H9 (cell line): ENCODE data around the gene TBC1D19. TPM values are rescaled to one million over a fixed set of nuclear protein-coding genes. Genes with fewer than 3 reads are reported as not detected.
A peak's percentile ranks its signal among the peaks of the same experiment; 100 is the strongest.

Experiments
- DNase-seq: peaks from one replicate; pipeline ENCODE4 v3.0.0-alpha.2; 2017
- H2AFZ ChIP-seq: one replicate; pipeline ENCODE4 v1.6.1; 2013; ENCODE audit warnings: mild to moderate bottlenecking, low read length, control low read depth, moderate library complexity
- H2AK5ac ChIP-seq: 2 replicates; pipeline ENCODE4 v1.6.1; 2013; ENCODE audit warnings: low read length, control low read depth, mixed read lengths; ENCODE audit not compliant: insufficient read length
- H2BK120ac ChIP-seq: one replicate; pipeline ENCODE4 v1.6.1; 2013; ENCODE audit warnings: low read depth, mild to moderate bottlenecking, low read length, control low read depth, inconsistent platforms; ENCODE audit not compliant: poor library complexity, severe bottlenecking
- H2BK12ac ChIP-seq: 2 replicates; pipeline ENCODE4 v1.6.1; 2013; ENCODE audit warnings: low read length, control low read depth, mixed read lengths, low read depth; ENCODE audit not compliant: insufficient read length
- H2BK15ac ChIP-seq: 2 replicates; pipeline ENCODE4 v1.6.1; 2013; ENCODE audit warnings: low read depth, low read length, control low read depth
- H2BK20ac ChIP-seq: one replicate; pipeline ENCODE4 v1.6.1; 2013; ENCODE audit warnings: low read depth, mild to moderate bottlenecking, low read length, control low read depth, inconsistent platforms; ENCODE audit not compliant: poor library complexity, severe bottlenecking
- H2BK5ac ChIP-seq: 2 replicates; pipeline ENCODE4 v1.6.1; 2013; ENCODE audit warnings: low read length, control low read depth, mixed read lengths; ENCODE audit not compliant: insufficient read length
- H3K14ac ChIP-seq: 2 replicates; pipeline ENCODE4 v1.6.1; 2013; ENCODE audit warnings: low read length, control low read depth; ENCODE audit not compliant: insufficient read depth
- H3K18ac ChIP-seq: 2 replicates; pipeline ENCODE4 v1.6.1; 2013; ENCODE audit warnings: low read depth, mild to moderate bottlenecking, mixed read lengths, low read length, control low read depth; ENCODE audit not compliant: insufficient read length
- H3K23ac ChIP-seq: 2 replicates; pipeline ENCODE4 v1.6.1; 2013; ENCODE audit warnings: low read length, control low read depth, mixed read lengths, low read depth; ENCODE audit not compliant: insufficient read length
- H3K23me2 ChIP-seq: 2 replicates; pipeline ENCODE4 v1.6.1; 2013; ENCODE audit warnings: low read depth, mild to moderate bottlenecking, mixed read lengths, low read length, control low read depth; ENCODE audit not compliant: insufficient read length, poor library complexity, severe bottlenecking
- H3K27ac ChIP-seq: 2 replicates; pipeline ENCODE4 v1.5.1; 2013; ENCODE audit warnings: low read length, control low read depth, mixed read lengths, low read depth; ENCODE audit not compliant: insufficient read length
- H3K27me3 ChIP-seq: 2 replicates; pipeline ENCODE4 v1.6.1; 2013; ENCODE audit warnings: low read length, control low read depth, inconsistent platforms; ENCODE audit not compliant: insufficient read depth
- H3K4ac ChIP-seq: 2 replicates; pipeline ENCODE4 v1.6.1; 2013; ENCODE audit warnings: low read depth, mild to moderate bottlenecking, control low read depth, inconsistent platforms, low read length, moderate library complexity
- H3K4me1 ChIP-seq: 2 replicates; pipeline ENCODE4 v1.6.1; 2013; ENCODE audit warnings: low read length, control low read depth, inconsistent platforms; ENCODE audit not compliant: insufficient read depth
- H3K4me2 ChIP-seq: 2 replicates; pipeline ENCODE4 v1.6.1; 2013; ENCODE audit warnings: low read length, control low read depth, mixed read lengths; ENCODE audit not compliant: insufficient read length, insufficient read depth
- H3K56ac ChIP-seq: 2 replicates; pipeline ENCODE4 v1.6.1; 2013; ENCODE audit warnings: low read depth, mild to moderate bottlenecking, mixed read lengths, low read length, control low read depth; ENCODE audit not compliant: insufficient read length
- H3K79me1 ChIP-seq: 2 replicates; pipeline ENCODE4 v1.6.1; 2013; ENCODE audit warnings: low read depth, mild to moderate bottlenecking, moderate library complexity, low read length, control low read depth, inconsistent platforms; ENCODE audit not compliant: insufficient read depth, poor library complexity, severe bottlenecking
- H3K79me2 ChIP-seq: 2 replicates; pipeline ENCODE4 v1.6.1; 2013; ENCODE audit warnings: low read length, control low read depth, inconsistent platforms; ENCODE audit not compliant: insufficient read depth
- H3K9ac ChIP-seq: 2 replicates; pipeline ENCODE4 v1.6.1; 2013; ENCODE audit warnings: low read length, control low read depth, mixed read lengths; ENCODE audit not compliant: insufficient read length; ENCODE audit errors: extremely low read depth
- H3K9me3 ChIP-seq: one replicate; pipeline ENCODE4 v1.6.1; 2013; ENCODE audit warnings: low read depth, low read length, inconsistent platforms; ENCODE audit not compliant: control insufficient read depth
- H3T11ph ChIP-seq: one replicate; pipeline ENCODE4 v1.6.1; 2013; ENCODE audit warnings: mild to moderate bottlenecking, low read length, control low read depth, inconsistent platforms
- H4K20me1 ChIP-seq: one replicate; pipeline ENCODE4 v1.6.1; 2013; ENCODE audit not compliant: control insufficient read depth, insufficient read length, insufficient read depth
- H4K5ac ChIP-seq: 2 replicates; pipeline ENCODE4 v1.6.1; 2013; ENCODE audit warnings: low read depth, mild to moderate bottlenecking, mixed read lengths, low read length, control low read depth; ENCODE audit not compliant: insufficient read length
- H4K8ac ChIP-seq: replicated peaks from 2 replicates; pipeline ENCODE4 v1.6.1; 2013; ENCODE audit warnings: low read length, control low read depth, mixed read lengths, low read depth; ENCODE audit not compliant: insufficient read length
- H4K91ac ChIP-seq: 2 replicates; pipeline ENCODE4 v1.6.1; 2013; ENCODE audit warnings: low read depth, mild to moderate bottlenecking, moderate library complexity, mixed read lengths, low read length, control low read depth; ENCODE audit not compliant: insufficient read length
- H3K27ac Mint-ChIP-seq, 3 experiments: 2 replicates in 2 of 3; 3 replicates in 1 of 3; pipeline ENCODE4 v1.8.0; 2020 to 2021; ENCODE audit warnings: mixed read lengths in 3 of 3, mild to moderate bottlenecking in 1 of 3, moderate library complexity in 1 of 3
- H3K27me3 Mint-ChIP-seq: 2 replicates; pipeline ENCODE4 v1.8.0; 2021; ENCODE audit warnings: low read depth, mild to moderate bottlenecking, moderate library complexity, mixed read lengths
- H3K36me3 Mint-ChIP-seq, 3 experiments: 2 replicates in 2 of 3; 3 replicates in 1 of 3; pipeline ENCODE4 v1.8.0; 2020 to 2021; ENCODE audit warnings: low read depth in 3 of 3, mixed read lengths in 3 of 3; ENCODE audit not compliant: insufficient read depth in 1 of 3
- H3K4me1 Mint-ChIP-seq, 2 experiments: 2 replicates each; pipeline ENCODE4 v1.8.0; 2020; ENCODE audit warnings: mixed read lengths in 2 of 2
- H3K4me3 Mint-ChIP-seq, 2 experiments: 2 replicates in 1 of 2; 3 replicates in 1 of 2; pipeline ENCODE4 v1.8.0; 2020 to 2021; ENCODE audit warnings: mild to moderate bottlenecking in 2 of 2, mixed read lengths in 2 of 2, moderate library complexity in 1 of 2
- H3K9me3 Mint-ChIP-seq, 2 experiments: 2 replicates in 1 of 2; 3 replicates in 1 of 2; pipeline ENCODE4 v1.8.0; 2020; ENCODE audit warnings: mild to moderate bottlenecking in 2 of 2, mixed read lengths in 2 of 2, moderate library complexity in 1 of 2
- WGBS: extraction: QIAGEN DNeasy Blood & Tissue Kit; methylation state at CpG from one replicate; pipeline ENCODE4 v1.1.7; 2013; ENCODE audit warnings: missing lambda C conversion rate, low lambda C conversion rate, mixed read lengths; ENCODE audit not compliant: insufficient read length; ENCODE audit errors: extremely low coverage; 5-methylcytosine and 5-hydroxymethylcytosine counted together
- total RNA-seq: library from RNA; stranded (reverse); gene quantifications from 2 replicates; pipeline ENCODE4 v1.2.1, GENCODE V29; 2021
- TF ChIP-seq, protein P1 (sequence below): fragments of 200-600 bp; sonication (generic); conservative IDR thresholded peaks from 3 replicates; pipeline ENCODE4 v1.8.0; 2021; ENCODE audit warnings: antibody characterized with exemption, mild to moderate bottlenecking

Gene TBC1D19
- total RNA-seq, 1 experiment from 2014 or later = 3.2 TPM

DNA sequence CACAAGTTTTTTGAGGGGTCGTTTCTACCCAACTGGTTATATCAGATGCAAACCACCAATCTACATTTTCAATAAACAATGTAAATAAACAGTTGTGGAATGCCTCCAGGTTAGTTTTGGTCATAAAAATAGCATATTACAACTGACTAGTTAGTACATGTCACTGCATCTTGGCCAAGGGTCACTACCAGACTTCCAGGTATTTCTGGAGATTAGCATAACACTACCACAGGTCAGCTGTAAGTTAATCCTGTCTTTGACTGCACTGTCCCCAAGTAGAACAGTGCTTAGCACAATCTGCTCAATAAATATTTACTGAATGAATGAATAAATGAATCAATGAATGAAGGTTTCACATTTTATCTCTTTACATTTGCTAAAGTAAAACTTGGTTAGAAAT is 64.4 kb downstream of the TBC1D19 start:
- Histone ChIP-seq H2BK20ac (no peak overlapping the region), H3K4ac (no peak overlapping the region), H3K9ac (no peak overlapping the region), H3K27ac (no peak overlapping the region), H2AFZ (no peak overlapping the region), H4K8ac (no peak overlapping the region), H2AK5ac (no peak overlapping the region), H3K14ac (no peak overlapping the region), H2BK15ac (no peak overlapping the region), H3K4me2 (no peak overlapping the region), H3K79me2 (no peaks in the 10 kb centered on the region), H2BK5ac (no peak overlapping the region), H3K23me2 (no peaks in the 10 kb centered on the region), H3K79me1 (no peaks in the 10 kb centered on the region), H2BK12ac (no peak overlapping the region), H3K9me3 (no peaks in the 10 kb centered on the region), H3K56ac (no peak overlapping the region), H4K91ac (no peak overlapping the region), H4K5ac (no peak overlapping the region), H3K23ac (no peak overlapping the region), H2BK120ac (no peak overlapping the region), H3K27me3 (no peaks in the 10 kb centered on the region), H3T11ph (no peak overlapping the region), H3K4me1 (peaks cover 8% of the 10 kb centered on the region), H4K20me1 (no peaks in the 10 kb centered on the region), H3K18ac (no peak overlapping the region)
- H3K9me3 Mint-ChIP-seq = peaks cover 22 to 34% of the 10 kb centered on the region in 2 experiments
- peaks cover 8 to 51% (median 11%) of the 10 kb centered on the region in 3 experiments for H3K36me3 Mint-ChIP-seq
- WGBS = no CpG with 5 or more reads among the region's 1 CpG
- H3K27ac Mint-ChIP-seq = peak overlapping the region in 2 of 3 experiments; percentile 76 to 98; a peak in 4 of 7 replicates
- H3K4me3 Mint-ChIP-seq = no peak overlapping the region; a peak in 1 of 5 replicates
- no peaks in the 10 kb centered on the region for H3K27me3 Mint-ChIP-seq
- no peak for DNase-seq
- TF ChIP-seq, protein P1, sequence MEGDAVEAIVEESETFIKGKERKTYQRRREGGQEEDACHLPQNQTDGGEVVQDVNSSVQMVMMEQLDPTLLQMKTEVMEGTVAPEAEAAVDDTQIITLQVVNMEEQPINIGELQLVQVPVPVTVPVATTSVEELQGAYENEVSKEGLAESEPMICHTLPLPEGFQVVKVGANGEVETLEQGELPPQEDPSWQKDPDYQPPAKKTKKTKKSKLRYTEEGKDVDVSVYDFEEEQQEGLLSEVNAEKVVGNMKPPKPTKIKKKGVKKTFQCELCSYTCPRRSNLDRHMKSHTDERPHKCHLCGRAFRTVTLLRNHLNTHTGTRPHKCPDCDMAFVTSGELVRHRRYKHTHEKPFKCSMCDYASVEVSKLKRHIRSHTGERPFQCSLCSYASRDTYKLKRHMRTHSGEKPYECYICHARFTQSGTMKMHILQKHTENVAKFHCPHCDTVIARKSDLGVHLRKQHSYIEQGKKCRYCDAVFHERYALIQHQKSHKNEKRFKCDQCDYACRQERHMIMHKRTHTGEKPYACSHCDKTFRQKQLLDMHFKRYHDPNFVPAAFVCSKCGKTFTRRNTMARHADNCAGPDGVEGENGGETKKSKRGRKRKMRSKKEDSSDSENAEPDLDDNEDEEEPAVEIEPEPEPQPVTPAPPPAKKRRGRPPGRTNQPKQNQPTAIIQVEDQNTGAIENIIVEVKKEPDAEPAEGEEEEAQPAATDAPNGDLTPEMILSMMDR = no peak
- H3K4me1 Mint-ChIP-seq = peaks cover 22 to 23% of the 10 kb centered on the region in 2 experiments
